B cell (primary cell): Measurements from ENCODE around the gene PRRC2A. TPM values are rescaled to one million over a fixed set of nuclear protein-coding genes. Genes with fewer than 3 reads are reported as not detected.

Experiments
- ATAC-seq: fragments of 200-7000 bp; cut with Tn5 transposase; one replicate; pipeline ENCODE4 v1.10.0; 2021; ENCODE audit warnings: low read depth, mild to moderate bottlenecking, moderate number of reproducible peaks, moderate library complexity
- CTCF ChIA-PET: fragments of 350-600 bp; sonication (Branson Sonifier 250); formaldehyde crosslinking; loops from one replicate; lab custom pipeline; 2021; ENCODE audit warnings: antibody characterized with exemption, inconsistent platforms; lab: Charles Lee
- POLR2A ChIA-PET: fragments of 350-600 bp; sonication (Branson Sonifier 250); formaldehyde crosslinking; loops from one replicate; lab custom pipeline; 2021; ENCODE audit warnings: antibody characterized with exemption; lab: Charles Lee
- DNase-seq: peaks from one replicate; pipeline ENCODE4 v3.0.0; 2013
- H2AFZ ChIP-seq: 2 replicates; pipeline ENCODE4 v1.6.1; 2012; ENCODE audit warnings: mild to moderate bottlenecking, low read depth, low read length; ENCODE audit not compliant: insufficient read depth, poor library complexity, severe bottlenecking
- H3K27ac ChIP-seq, 2 donors: 1 replicate in 1 of 2; 2 replicates in 1 of 2; pipeline ENCODE4 v1.5.1; 2012 to 2013; ENCODE audit warnings: low read length in 2 of 2, mild to moderate bottlenecking in 2 of 2, moderate library complexity in 1 of 2
- H3K27me3 ChIP-seq, 4 experiments: fragments of 200-600 bp in 1 of 4; sonication (generic) in 1 of 4; replicated peaks in 1 of 4; 1 replicate in 2 of 4; 2 replicates in 2 of 4; pipeline versions ENCODE4 v1.6.1 to v1.7.0; 2013 to 2016; ENCODE audit warnings: low read length in 3 of 4, mild to moderate bottlenecking in 2 of 4, mixed read lengths in 1 of 4, moderate library complexity in 1 of 4; ENCODE audit not compliant: insufficient read depth in 4 of 4, control insufficient read depth in 3 of 4; ENCODE audit errors: control extremely low read depth in 1 of 4
- H3K36me3 ChIP-seq, 2 experiments: replicated peaks in 1 of 2; 1 replicate in 1 of 2; 2 replicates in 1 of 2; pipeline versions ENCODE4 v1.6.1 to v1.7.1; 2013; ENCODE audit warnings: low read length in 1 of 2; ENCODE audit not compliant: insufficient read depth in 2 of 2, control insufficient read depth in 1 of 2; ENCODE audit errors: control extremely low read depth in 1 of 2, extremely low read depth in 1 of 2
- H3K4me1 ChIP-seq, 2 donors: fragments of 200-600 bp in 1 of 2; sonication (generic) in 1 of 2; 1 replicate in 1 of 2; 2 replicates in 1 of 2; pipeline versions ENCODE4 v1.5.1 to v1.6.1; 2013 to 2017; ENCODE audit warnings: low read length in 2 of 2; ENCODE audit not compliant: control insufficient read depth in 2 of 2, insufficient read depth in 2 of 2
- H3K4me2 ChIP-seq: replicated peaks from 2 replicates; pipeline ENCODE3; 2012; ENCODE audit warnings: mild to moderate bottlenecking, low read depth, low read length; ENCODE audit not compliant: poor library complexity, severe bottlenecking
- H3K4me3 ChIP-seq, 5 experiments: fragments of 200-600 bp in 1 of 5; sonication (generic) in 1 of 5; 1 replicate in 3 of 5; 2 replicates in 2 of 5; pipeline versions ENCODE4 v1.5.1 to v1.7.0; 2011 to 2016; ENCODE audit warnings: low read length in 4 of 5, mild to moderate bottlenecking in 4 of 5, low read depth in 2 of 5, control low read depth in 1 of 5, moderate library complexity in 1 of 5; ENCODE audit not compliant: insufficient read depth in 1 of 5; ENCODE audit errors: control extremely low read depth in 1 of 5, extremely low read depth in 1 of 5
- H3K79me2 ChIP-seq: fragments of 200-600 bp; sonication (generic); one replicate; pipeline ENCODE4 v1.6.0; 2016; ENCODE audit warnings: low read length; ENCODE audit not compliant: control insufficient read depth, insufficient read depth
- H3K9ac ChIP-seq: fragments of 200-600 bp; sonication (generic); 2 replicates; pipeline ENCODE4 v1.6.1; 2017; ENCODE audit warnings: mild to moderate bottlenecking, low read length, moderate library complexity
- H3K9me3 ChIP-seq, 3 donors: one replicate each; pipeline versions ENCODE4 v1.6.1 to v1.7.1; 2013; ENCODE audit warnings: low read length in 2 of 3; ENCODE audit not compliant: control insufficient read depth in 2 of 3, insufficient read depth in 1 of 3; ENCODE audit errors: control extremely low read depth in 1 of 3
- H4K20me1 ChIP-seq: 2 replicates; pipeline ENCODE4 v1.6.0; 2012; ENCODE audit warnings: mild to moderate bottlenecking, low read length; ENCODE audit not compliant: insufficient read depth, control insufficient read depth, poor library complexity, severe bottlenecking
- H3K27ac Mint-ChIP-seq: one replicate; pipeline ENCODE4 v1.8.0; 2021; ENCODE audit warnings: mixed read lengths
- H3K27me3 Mint-ChIP-seq: one replicate; pipeline ENCODE4 v1.8.0; 2021; ENCODE audit warnings: mixed read lengths
- H3K4me1 Mint-ChIP-seq: one replicate; pipeline ENCODE4 v1.8.0; 2021; ENCODE audit warnings: mixed read lengths
- H3K4me3 Mint-ChIP-seq: one replicate; pipeline ENCODE4 v1.8.0; 2021; ENCODE audit warnings: mixed read lengths
- H3K9me3 Mint-ChIP-seq: one replicate; pipeline ENCODE4 v1.8.0; 2022; ENCODE audit warnings: mixed read lengths; ENCODE audit not compliant: insufficient read depth
- CTCF ChIP-seq: fragments of 200-600 bp; IDR thresholded peaks from one replicate; pipeline ENCODE4 v1.8.0; 2022; ENCODE audit warnings: antibody characterized with exemption, mild to moderate bottlenecking
- EZH2 ChIP-seq: IDR thresholded peaks from 2 replicates; pipeline ENCODE4 v1.6.1; 2012; ENCODE audit warnings: borderline replicate concordance, low read depth, mild to moderate bottlenecking, moderate library complexity, low read length; ENCODE audit not compliant: insufficient read depth, poor library complexity, severe bottlenecking
- WGBS: methylation state at CpG from one replicate; pipeline ENCODE4 v1.1.5; 2013; ENCODE audit warnings: missing lambda C conversion rate; ENCODE audit not compliant: insufficient coverage; 5-methylcytosine and 5-hydroxymethylcytosine counted together
- intact Hi-C: fragments of 100-400 bp; cut with micrococcal nuclease; formaldehyde crosslinking; loops from one replicate; pipeline ENCODE4 v1.10.0; 2022
- polyA plus RNA-seq: library from polyadenylated mRNA; depleted of rRNA; stranded (reverse); fragments of >200 nt; gene quantifications from 2 replicates; pipeline ENCODE4 v1.2.3, GENCODE V29; 2012
- total RNA-seq, 2 donors: library from RNA; stranded (reverse); fragments of 120-200 nt in 1 of 2; gene quantifications; 1 replicate in 1 of 2; 2 replicates in 1 of 2; pipeline versions ENCODE4 v1.2.3 to v1.2.4, GENCODE V29; 2013 to 2022

The PRRC2A gene
- total and polyA plus RNA-seq, 2 donors (not counting 1 experiment from before 2014, with no cell fraction given): 153 to 265 TPM

GRCh38 chr6:31580438-31580740 lies 40.1 kb upstream of the PRRC2A start:
- peaks cover 66 to 83% of the 10 kb centered on the region in 2 donors for H3K4me1 ChIP-seq
- peak overlapping the region; percentile 97 for H3K9ac ChIP-seq
- H3K4me2 ChIP-seq: peak overlapping the region; percentile 88
- H3K27me3 ChIP-seq: no peaks in the 10 kb centered on the region
- no peak for TF ChIP-seq CTCF
- TF ChIP-seq EZH2: no peak
- peaks cover 2 to 39% of the 10 kb centered on the region in 2 experiments for H3K36me3 ChIP-seq
- ATAC-seq (no peak), DNase-seq (no peak)
- peak overlapping the region; percentile 95 to 97 for H3K27ac ChIP-seq
- peak overlapping the region; percentile 98 for H3K4me3 Mint-ChIP-seq
- peaks cover 33% of the 10 kb centered on the region for H4K20me1 ChIP-seq
- H3K9me3 ChIP-seq: no peaks in the 10 kb centered on the region
- peaks cover 82% of the 10 kb centered on the region for H3K4me1 Mint-ChIP-seq
- intact Hi-C loops: loop anchor here (1.0 to 2.0 kb wide), 2 partner anchors 22 to 29 kb away; no protein-coding TSS in a partner anchor
- 32% methylated on average over 11 of the region's 11 CpGs for WGBS
- peak overlapping the region; percentile 55 for H2AFZ ChIP-seq
- H3K79me2 ChIP-seq: peaks cover 79% of the 10 kb centered on the region
- H3K4me3 ChIP-seq: peak overlapping the region; percentile 51 to 100 (median 85)
- H3K9me3 Mint-ChIP-seq: no peaks in the 10 kb centered on the region
- H3K27me3 Mint-ChIP-seq: no peaks in the 10 kb centered on the region
- POLR2A ChIA-PET: interaction anchor here (0.6 to 42.6 kb wide), 9 partner anchors 4 to 934 kb away, joined by 3 to 1450 read pairs (median 7); partner anchors contain the start of genes ATP6V1G2, DDX39B, LSM2 and LST1
- CTCF ChIA-PET: interaction anchor here (0.8 to 35.3 kb wide), 8 partner anchors 15 to 252 kb away, joined by 3 to 2241 read pairs (median 6); partner anchors contain the start of genes ATP6V1G2, DDX39B, LST1 and LTA
- H3K27ac Mint-ChIP-seq: peak overlapping the region; percentile 99

GRCh38 chr6:31580807-31581433 lies 39.6 kb upstream of the PRRC2A start:
- H3K4me1 ChIP-seq: peaks cover 71 to 83% of the 10 kb centered on the region in 2 donors
- under 1% methylated on average over 62 of the region's 62 CpGs for WGBS
- peaks cover 2 to 39% of the 10 kb centered on the region in 2 experiments for H3K36me3 ChIP-seq
- ATAC-seq: peak; percentile 62
- H3K4me3 ChIP-seq: peak overlapping the region; percentile 83 to 100 (median 96)
- Mint-ChIP-seq H3K4me1 (peaks cover 82% of the 10 kb centered on the region), H3K27ac (peak overlapping the region; percentile 99), H3K4me3 (peak overlapping the region; percentile 98), H3K9me3 (no peaks in the 10 kb centered on the region), H3K27me3 (no peaks in the 10 kb centered on the region)
- TF ChIP-seq CTCF (peak; percentile 99), EZH2 (no peak)
- peak overlapping the region; percentile 97 for H3K9ac ChIP-seq
- H3K27me3 ChIP-seq: no peaks in the 10 kb centered on the region
- peak overlapping the region; percentile 95 to 97 for H3K27ac ChIP-seq
- CTCF ChIA-PET: interaction anchor here (0.8 to 35.3 kb wide), 8 partner anchors 14 to 252 kb away, joined by 3 to 2241 read pairs (median 6); partner anchors contain the start of genes ATP6V1G2, DDX39B, LST1 and LTA
- peak overlapping the region; percentile 55 for H2AFZ ChIP-seq
- no peaks in the 10 kb centered on the region for H3K9me3 ChIP-seq
- POLR2A ChIA-PET: interaction anchor here (0.7 to 42.6 kb wide), 9 partner anchors 4 to 226 kb away, joined by 3 to 1450 read pairs (median 6); partner anchors contain the start of genes ATP6V1G2, BAG6, DDX39B and LSM2
- peaks cover 29% of the 10 kb centered on the region for H4K20me1 ChIP-seq
- H3K79me2 ChIP-seq: peaks cover 74% of the 10 kb centered on the region
- DNase-seq: peak; percentile 89
- peak overlapping the region; percentile 88 for H3K4me2 ChIP-seq
- intact Hi-C loops: loop anchor here (1.0 to 2.0 kb wide), 4 partner anchors 9 to 30 kb away; partner anchors contain the start of gene LTA
